Right renal cortex interstitium (tissue), 3 donors: ENCODE measurements around the gene RTN4R. TPM values are rescaled to one million over a fixed set of nuclear protein-coding genes. Genes with fewer than 3 reads are reported as not detected.

Experiments used
- DNase-seq, 3 donors: peaks; one replicate each; pipeline ENCODE4 v3.0.0-alpha.2; 2013; ENCODE audit warnings: low read depth in 3 of 3, low spot score in 2 of 3
- polyA plus RNA-seq, 3 donors: library from polyadenylated mRNA; unstranded; fragments of 120-200 nt; gene quantifications; one replicate each; pipeline ENCODE4 v1.2.1, GENCODE V29; 2013; ENCODE audit not compliant: insufficient read length in 3 of 3

Gene RTN4R
- polyA plus RNA-seq, 3 donors: 3.8 to 4.5 (median 4.1) TPM

GRCh38 chr22:20258584-20259326 is 9.4 kb downstream of the RTN4R start:
- DNase-seq: no peak

- DNase-seq: no peak
These were observed 10.2 kb downstream of the RTN4R start for GRCh38 chr22:20258021-20258299.

GRCh38 chr22:20257212-20258020 is 10.7 kb downstream of the RTN4R start:
- DNase-seq: no peak

- DNase-seq: no peak
These were observed 11.4 kb downstream of the RTN4R start for GRCh38 chr22:20256551-20257211.

- DNase-seq: no peak
These were observed 12.1 kb downstream of the RTN4R start for GRCh38 chr22:20256027-20256426.

- no peak for DNase-seq
These were observed 12.9 kb downstream of the RTN4R start for GRCh38 chr22:20254975-20255946.

- DNase-seq: no peak
These were observed 15.0 kb downstream of the RTN4R start for GRCh38 chr22:20253161-20253560.

GRCh38 chr22:20251981-20252380 is 16.1 kb downstream of the RTN4R start:
- DNase-seq: no peak

GRCh38 chr22:20251491-20251890 is 16.6 kb downstream of the RTN4R start:
- DNase-seq: no peak

- DNase-seq: no peak
These were observed 18.2 kb downstream of the RTN4R start for GRCh38 chr22:20249797-20250354.

- DNase-seq: no peak
These were observed 19.6 kb downstream of the RTN4R start for GRCh38 chr22:20248461-20248978.

- no peak for DNase-seq
These were observed 20.4 kb downstream of the RTN4R start for GRCh38 chr22:20247608-20248171.

GRCh38 chr22:20247010-20247505 is 21.1 kb downstream of the RTN4R start:
- no peak for DNase-seq

- no peak for DNase-seq
These were observed 21.6 kb downstream of the RTN4R start for GRCh38 chr22:20246368-20247009.

- no peak for DNase-seq
These were observed 22.3 kb downstream of the RTN4R start for GRCh38 chr22:20245577-20246367.

GRCh38 chr22:20244691-20245576 is 23.2 kb downstream of the RTN4R start:
- no peak for DNase-seq

GRCh38 chr22:20244250-20244648 is 23.9 kb downstream of the RTN4R start:
- no peak for DNase-seq
